ENCODE measurements around the gene RNF130. TPM values are rescaled to one million over a fixed set of nuclear protein-coding genes. Genes with fewer than 3 reads are reported as not detected.

Gene RNF130
- total and polyA plus RNA-seq, 9 donors = 54.7 to 120 (median 67.1) TPM

DNA sequence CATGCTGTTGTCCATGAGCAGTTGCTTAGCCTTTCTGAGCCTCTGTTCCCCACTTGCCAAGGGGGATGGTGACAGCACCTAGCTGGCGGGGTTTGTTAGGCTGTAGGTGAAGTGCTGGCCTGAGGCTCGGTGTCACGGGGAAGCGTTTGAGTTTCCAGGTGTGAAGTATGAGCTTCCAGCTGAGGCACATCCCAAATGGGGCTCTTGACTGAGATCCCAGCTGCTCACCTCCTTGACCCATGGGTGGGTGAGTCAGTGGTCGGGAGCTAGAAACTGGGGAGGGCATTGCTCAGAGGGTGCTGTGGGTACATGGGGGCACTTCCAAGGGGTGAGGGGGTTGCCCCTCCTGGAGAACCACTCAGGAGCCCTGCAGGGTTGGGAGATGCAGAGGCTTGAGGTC, 26.4 kb upstream of the RNF130 start:
- TF ChIP-seq, protein P1, sequence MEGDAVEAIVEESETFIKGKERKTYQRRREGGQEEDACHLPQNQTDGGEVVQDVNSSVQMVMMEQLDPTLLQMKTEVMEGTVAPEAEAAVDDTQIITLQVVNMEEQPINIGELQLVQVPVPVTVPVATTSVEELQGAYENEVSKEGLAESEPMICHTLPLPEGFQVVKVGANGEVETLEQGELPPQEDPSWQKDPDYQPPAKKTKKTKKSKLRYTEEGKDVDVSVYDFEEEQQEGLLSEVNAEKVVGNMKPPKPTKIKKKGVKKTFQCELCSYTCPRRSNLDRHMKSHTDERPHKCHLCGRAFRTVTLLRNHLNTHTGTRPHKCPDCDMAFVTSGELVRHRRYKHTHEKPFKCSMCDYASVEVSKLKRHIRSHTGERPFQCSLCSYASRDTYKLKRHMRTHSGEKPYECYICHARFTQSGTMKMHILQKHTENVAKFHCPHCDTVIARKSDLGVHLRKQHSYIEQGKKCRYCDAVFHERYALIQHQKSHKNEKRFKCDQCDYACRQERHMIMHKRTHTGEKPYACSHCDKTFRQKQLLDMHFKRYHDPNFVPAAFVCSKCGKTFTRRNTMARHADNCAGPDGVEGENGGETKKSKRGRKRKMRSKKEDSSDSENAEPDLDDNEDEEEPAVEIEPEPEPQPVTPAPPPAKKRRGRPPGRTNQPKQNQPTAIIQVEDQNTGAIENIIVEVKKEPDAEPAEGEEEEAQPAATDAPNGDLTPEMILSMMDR (IDR thresholded peaks at IDR 0.05) = no peak
- TF ChIP-seq EP300 (IDR thresholded peaks at IDR 0.05) = no peak
- no peak for TF ChIP-seq POLR2A (IDR thresholded peaks at IDR 0.05)
- Histone ChIP-seq H3K4me1 (ENCODE audit: insufficient read depth) (no peaks in the 10 kb centered on the region), H3K9me3 (no peaks in the 10 kb centered on the region), H3K27me3 (no peaks in the 10 kb centered on the region), H3K4me3 (no peak overlapping the region), H3K36me3 (no peaks in the 10 kb centered on the region), H3K27ac (no peak overlapping the region)
- DNase-seq = no peak
- WGBS, 3 donors = 81 to 93% (median 85%) methylated on average over 5 of the region's 5 CpGs
- intact Hi-C loops (cut with DNase I) = no loop called here

DNA sequence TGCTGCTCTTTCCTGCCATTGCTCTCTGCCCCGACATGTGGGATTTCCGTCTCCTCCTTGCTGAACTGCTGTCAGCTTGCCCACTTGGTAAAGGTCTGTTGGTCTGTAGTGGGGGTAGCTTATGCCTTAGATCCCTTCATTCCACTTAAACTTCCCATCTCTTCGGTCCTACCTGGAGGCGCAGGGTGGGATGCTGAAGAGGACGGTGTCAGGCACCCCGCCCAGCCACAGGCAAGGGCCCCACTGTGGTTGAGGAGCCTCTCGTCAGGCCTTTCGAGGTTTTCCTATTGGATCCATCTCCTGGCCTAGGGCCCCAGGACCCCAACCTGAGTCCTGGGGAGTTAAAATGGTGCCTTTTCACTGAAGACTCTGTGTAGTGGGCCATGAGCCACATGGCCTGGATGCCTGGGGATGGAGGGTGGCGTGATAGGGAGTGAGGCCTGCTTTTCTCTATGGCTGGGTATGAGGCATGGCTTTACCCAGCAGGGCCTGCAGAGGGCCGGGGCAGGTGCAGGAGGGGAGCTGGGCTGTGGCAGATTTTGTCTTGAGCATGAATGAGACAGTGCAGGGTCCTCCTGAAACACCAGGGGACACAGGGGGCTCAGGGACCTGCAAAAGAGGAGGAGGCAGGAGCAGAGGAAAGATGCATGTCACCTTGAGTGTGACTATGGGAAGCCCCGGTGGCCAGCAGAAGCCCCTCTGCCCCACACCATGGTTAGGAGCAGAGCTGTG, 25.8 kb upstream of the RNF130 start:
- no peaks in the 10 kb centered on the region for H3K36me3 ChIP-seq
- H3K27me3 ChIP-seq = no peaks in the 10 kb centered on the region
- WGBS, 3 donors = 88 to 92% (median 88%) methylated on average over 11 of the region's 11 CpGs
- H3K4me3 ChIP-seq = no peak overlapping the region
- no peak for TF ChIP-seq POLR2A (IDR thresholded peaks at IDR 0.05)
- TF ChIP-seq EP300 (IDR thresholded peaks at IDR 0.05) = no peak
- TF ChIP-seq, protein P1 (IDR thresholded peaks at IDR 0.05) = no peak
- no peak for DNase-seq
- H3K27ac ChIP-seq = no peak overlapping the region
- no peaks in the 10 kb centered on the region for H3K9me3 ChIP-seq
- no peaks in the 10 kb centered on the region for H3K4me1 ChIP-seq (ENCODE audit: insufficient read depth)
- intact Hi-C loops (cut with DNase I) = no loop called here

DNA sequence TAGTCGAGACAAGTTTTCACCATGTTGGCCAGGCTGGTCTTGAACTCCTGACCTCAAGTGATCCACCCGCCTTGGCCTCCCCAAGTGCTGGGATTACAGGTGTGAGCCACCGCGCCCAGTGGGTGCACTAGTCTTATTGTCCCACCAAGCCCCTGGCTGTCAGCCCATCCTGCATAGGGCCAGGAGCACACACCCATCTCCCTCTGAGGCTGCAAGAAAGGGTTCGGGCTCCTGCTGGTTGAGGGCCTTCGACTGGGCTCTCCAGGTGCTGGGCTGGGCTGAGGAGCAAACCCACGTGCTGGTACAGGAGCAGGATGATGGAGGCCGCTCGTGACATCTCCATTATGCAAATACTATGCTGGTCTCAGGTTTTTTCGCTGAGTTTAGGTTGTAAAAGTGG, 25.1 kb upstream of the RNF130 start:
- DNase-seq = no peak
- H3K27ac ChIP-seq = no peak overlapping the region
- intact Hi-C loops (cut with DNase I) = no loop called here
- TF ChIP-seq, protein P1 (IDR thresholded peaks at IDR 0.05) = no peak
- TF ChIP-seq POLR2A (IDR thresholded peaks at IDR 0.05) (no peak), EP300 (IDR thresholded peaks at IDR 0.05) (no peak)
- no peaks in the 10 kb centered on the region for H3K36me3 ChIP-seq
- no peaks in the 10 kb centered on the region for H3K9me3 ChIP-seq
- H3K27me3 ChIP-seq = no peaks in the 10 kb centered on the region
- 83 to 86% (median 85%) methylated on average over 10 of the region's 10 CpGs for WGBS, 3 donors
- no peak overlapping the region for H3K4me3 ChIP-seq
- no peaks in the 10 kb centered on the region for H3K4me1 ChIP-seq (ENCODE audit: insufficient read depth)

DNA sequence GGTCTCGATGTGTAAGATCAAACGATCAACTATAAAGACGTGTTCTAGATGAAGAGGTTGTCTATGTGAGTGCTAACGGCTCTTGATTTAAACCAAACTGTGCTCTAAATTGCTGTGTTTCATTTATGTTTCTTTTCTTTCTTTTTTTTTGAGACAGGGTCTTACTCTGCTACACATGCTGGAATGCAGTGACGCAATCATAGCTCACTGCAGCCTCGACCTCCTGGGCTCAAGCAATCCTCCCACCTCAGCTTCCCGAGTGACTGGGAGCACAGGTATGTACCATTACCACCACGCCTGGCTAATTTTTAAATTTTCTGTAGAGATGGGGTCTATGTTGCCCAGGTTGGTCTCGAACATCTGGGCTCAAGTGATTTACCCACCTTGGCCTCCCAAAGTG, 24.0 kb upstream of the RNF130 start:
- no peak for DNase-seq
- H3K4me1 ChIP-seq (ENCODE audit: insufficient read depth) = peaks cover 1% of the 10 kb centered on the region
- TF ChIP-seq, protein P1 (IDR thresholded peaks at IDR 0.05) = no peak
- TF ChIP-seq EP300 (IDR thresholded peaks at IDR 0.05) (no peak), POLR2A (IDR thresholded peaks at IDR 0.05) (no peak)
- no peaks in the 10 kb centered on the region for H3K36me3 ChIP-seq
- no peaks in the 10 kb centered on the region for H3K9me3 ChIP-seq
- intact Hi-C loops (cut with DNase I) = no loop called here
- no peak overlapping the region for H3K4me3 ChIP-seq
- H3K27ac ChIP-seq = no peak overlapping the region
- no peaks in the 10 kb centered on the region for H3K27me3 ChIP-seq
- WGBS, 3 donors = 32 to 39% (median 32%) methylated on average over 9 of the region's 9 CpGs
